ENCODE results near the gene PMEPA1.

Gene PMEPA1

GRCh38 chr20:57619051-57619831, 90.6 kb downstream of the PMEPA1 start:
- TF ChIP-seq CTCF (IDR thresholded peaks at IDR 0.05; ENCODE audit: low read depth, low read length): no peak
- H3K27me3 ChIP-seq (ENCODE audit: insufficient read depth, low read depth, severe bottlenecking): no peaks in the 10 kb centered on the region
- H3K4me3 ChIP-seq (ENCODE audit: low read depth, low read length): no peak overlapping the region
- H3K27ac ChIP-seq: no peak overlapping the region
- no peaks in the 10 kb centered on the region for H3K36me3 ChIP-seq
- DNase-seq: no peak
- no peaks in the 10 kb centered on the region for H3K9me3 ChIP-seq (ENCODE audit: severe bottlenecking)

GRCh38 chr20:57618764-57619050, 91.1 kb downstream of the PMEPA1 start:
- no peak for DNase-seq
- no peak overlapping the region for H3K4me3 ChIP-seq (ENCODE audit: low read depth, low read length)
- H3K9me3 ChIP-seq (ENCODE audit: severe bottlenecking): no peaks in the 10 kb centered on the region

GRCh38 chr20:57618091-57618763, 91.6 kb downstream of the PMEPA1 start:
- Histone ChIP-seq H3K9me3 (ENCODE audit: severe bottlenecking) (no peaks in the 10 kb centered on the region), H3K36me3 (no peaks in the 10 kb centered on the region), H3K27me3 (ENCODE audit: insufficient read depth, low read depth, severe bottlenecking) (no peaks in the 10 kb centered on the region), H3K4me3 (ENCODE audit: low read depth, low read length) (no peak overlapping the region), H3K27ac (no peak overlapping the region)
- no peak for DNase-seq
- no peak for TF ChIP-seq CTCF (IDR thresholded peaks at IDR 0.05; ENCODE audit: low read depth, low read length)

More at GRCh38 chr20:57618764-57619050, 91.1 kb downstream of the PMEPA1 start:
- Histone ChIP-seq H3K27ac (no peak overlapping the region), H3K27me3 (ENCODE audit: insufficient read depth, low read depth, severe bottlenecking) (no peaks in the 10 kb centered on the region), H3K36me3 (no peaks in the 10 kb centered on the region)
- no peak for TF ChIP-seq CTCF (IDR thresholded peaks at IDR 0.05; ENCODE audit: low read depth, low read length)

- H3K27ac ChIP-seq: no peak overlapping the region
- TF ChIP-seq CTCF (IDR thresholded peaks at IDR 0.05; ENCODE audit: low read depth, low read length): no peak
- H3K9me3 ChIP-seq (ENCODE audit: severe bottlenecking): no peaks in the 10 kb centered on the region
- H3K36me3 ChIP-seq: no peaks in the 10 kb centered on the region
- no peaks in the 10 kb centered on the region for H3K27me3 ChIP-seq (ENCODE audit: insufficient read depth, low read depth, severe bottlenecking)
- DNase-seq: no peak
- no peak overlapping the region for H3K4me3 ChIP-seq (ENCODE audit: low read depth, low read length)
Measured at GRCh38 chr20:57617079-57617795, 92.6 kb downstream of the PMEPA1 start.

- DNase-seq: no peak
- Histone ChIP-seq H3K9me3 (ENCODE audit: severe bottlenecking) (no peaks in the 10 kb centered on the region), H3K4me3 (ENCODE audit: low read depth, low read length) (no peak overlapping the region), H3K27me3 (ENCODE audit: insufficient read depth, low read depth, severe bottlenecking) (no peaks in the 10 kb centered on the region), H3K36me3 (no peaks in the 10 kb centered on the region), H3K27ac (no peak overlapping the region)
- no peak for TF ChIP-seq CTCF (IDR thresholded peaks at IDR 0.05; ENCODE audit: low read depth, low read length)
Measured at GRCh38 chr20:57616143-57616951, 93.5 kb downstream of the PMEPA1 start.
